Mucosa of descending colon (tissue), 3 donors: Measurements from ENCODE around the gene MICA. TPM values are rescaled to one million over a fixed set of nuclear protein-coding genes. Genes with fewer than 3 reads are reported as not detected.

Experiments used
- ATAC-seq: fragments of 200-7000 bp; cut with Tn5 transposase; one replicate; pipeline ENCODE4 v1.9.1; 2020; ENCODE audit warnings: mild to moderate bottlenecking, moderate library complexity
- DNase-seq, 3 donors: peaks; one replicate each; pipeline ENCODE4 v3.0.0-alpha.2; 2020
- H3K36me3 ChIP-seq: fragments of 200-600 bp; one replicate; pipeline ENCODE4 v1.8.0; 2021; ENCODE audit warnings: low read depth, mild to moderate bottlenecking
- H3K4me1 ChIP-seq: fragments of 200-600 bp; one replicate; pipeline ENCODE4 v1.8.0; 2021; ENCODE audit warnings: low read depth, mild to moderate bottlenecking
- H3K4me3 ChIP-seq: fragments of 200-600 bp; one replicate; pipeline ENCODE4 v1.8.0; 2021; ENCODE audit warnings: mild to moderate bottlenecking
- H3K9me3 ChIP-seq: fragments of 200-600 bp; one replicate; pipeline ENCODE4 v1.8.0; 2021; ENCODE audit warnings: mild to moderate bottlenecking
- intact Hi-C, 2 donors: fragments of 100-400 bp; cut with DNase I in 1 of 2; cut with micrococcal nuclease in 1 of 2; formaldehyde crosslinking; loops; one replicate each; pipeline versions ENCODE4 v1.11.0 to v1.11.1; 2022; cut with DNase I, micrococcal nuclease
- total RNA-seq, 3 donors: library from RNA; stranded (reverse); fragmentation: NEBNext Ultra II Directional in 2 of 3; extraction: Animal tissue kit (Norgen Biotek cat#: 25700) in 2 of 3; gene quantifications; one replicate each; pipeline versions ENCODE4 v1.2.1 to v1.2.4, GENCODE V29; 2021 to 2023
- TF ChIP-seq, protein P1 (sequence below): fragments of 200-600 bp; IDR thresholded peaks from one replicate; pipeline ENCODE4 v1.8.0; 2022; ENCODE audit warnings: antibody characterized with exemption, mild to moderate bottlenecking
- donor health status: DM: no; HTN: no; CAD: no; lungs with moderate emphysema.
- donor health status: DM: no; HTN: no; CAD: no.
- donor health status: DM: no; HTN: yes; CAD: no.

The MICA gene
- total RNA-seq, 3 donors from 2014 or later, result 18.1 to 24.2 (median 20.7) TPM

- intact Hi-C loops, result loop anchor here in 1 of 2 donors (10.0 kb wide), 1 partner anchor 168 kb away; no protein-coding TSS in a partner anchor
- TF ChIP-seq, protein P1, sequence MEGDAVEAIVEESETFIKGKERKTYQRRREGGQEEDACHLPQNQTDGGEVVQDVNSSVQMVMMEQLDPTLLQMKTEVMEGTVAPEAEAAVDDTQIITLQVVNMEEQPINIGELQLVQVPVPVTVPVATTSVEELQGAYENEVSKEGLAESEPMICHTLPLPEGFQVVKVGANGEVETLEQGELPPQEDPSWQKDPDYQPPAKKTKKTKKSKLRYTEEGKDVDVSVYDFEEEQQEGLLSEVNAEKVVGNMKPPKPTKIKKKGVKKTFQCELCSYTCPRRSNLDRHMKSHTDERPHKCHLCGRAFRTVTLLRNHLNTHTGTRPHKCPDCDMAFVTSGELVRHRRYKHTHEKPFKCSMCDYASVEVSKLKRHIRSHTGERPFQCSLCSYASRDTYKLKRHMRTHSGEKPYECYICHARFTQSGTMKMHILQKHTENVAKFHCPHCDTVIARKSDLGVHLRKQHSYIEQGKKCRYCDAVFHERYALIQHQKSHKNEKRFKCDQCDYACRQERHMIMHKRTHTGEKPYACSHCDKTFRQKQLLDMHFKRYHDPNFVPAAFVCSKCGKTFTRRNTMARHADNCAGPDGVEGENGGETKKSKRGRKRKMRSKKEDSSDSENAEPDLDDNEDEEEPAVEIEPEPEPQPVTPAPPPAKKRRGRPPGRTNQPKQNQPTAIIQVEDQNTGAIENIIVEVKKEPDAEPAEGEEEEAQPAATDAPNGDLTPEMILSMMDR, result no peak
- Histone ChIP-seq H3K36me3 (no peaks in the 10 kb centered on the region), H3K9me3 (no peaks in the 10 kb centered on the region), H3K4me3 (no peak overlapping the region), H3K4me1 (no peaks in the 10 kb centered on the region)
- DNase-seq, result no peak
- no peak for ATAC-seq
Observed at GRCh38 chr6:31362751-31363150, 40.6 kb upstream of the MICA start.

DNA sequence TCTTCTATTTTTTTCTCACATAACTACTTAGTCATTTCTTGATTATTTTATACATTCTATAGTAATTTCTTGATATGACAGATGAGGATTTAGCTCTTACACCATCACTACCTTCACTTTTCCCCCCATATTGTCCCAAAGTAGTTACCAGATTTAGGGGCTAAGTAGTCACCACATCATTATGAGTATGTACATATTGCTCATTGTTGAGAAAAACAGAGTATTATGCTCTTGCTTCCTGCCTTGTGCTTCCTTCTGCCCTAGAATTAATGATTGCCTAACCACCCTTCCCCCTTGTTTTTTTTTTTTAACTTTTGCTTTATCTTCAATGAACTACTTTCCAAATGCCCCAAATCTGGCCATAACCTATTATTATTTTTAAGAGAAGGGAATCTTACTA is 39.6 kb upstream of the MICA start:
- intact Hi-C loops, result loop anchor here in 1 of 2 donors (10.0 kb wide), 1 partner anchor 169 kb away; no protein-coding TSS in a partner anchor
- Histone ChIP-seq H3K4me3 (no peak overlapping the region), H3K36me3 (no peaks in the 10 kb centered on the region), H3K9me3 (no peaks in the 10 kb centered on the region), H3K4me1 (no peaks in the 10 kb centered on the region)
- TF ChIP-seq, protein P1, result no peak
- ATAC-seq, result no peak
- DNase-seq, result no peak

- ATAC-seq, result no peak
- TF ChIP-seq, protein P1, result no peak
- intact Hi-C loops, result loop anchor here (5.0 to 10.0 kb wide), 3 partner anchors 169 to 229 kb away; partner anchors contain the start of gene PSORS1C2 (in 1 of the 2)
- H3K4me1 ChIP-seq, result no peaks in the 10 kb centered on the region
- H3K9me3 ChIP-seq, result no peaks in the 10 kb centered on the region
- H3K36me3 ChIP-seq, result no peaks in the 10 kb centered on the region
- DNase-seq, result no peak
- no peak overlapping the region for H3K4me3 ChIP-seq
Observed at GRCh38 chr6:31365864-31366263, 37.5 kb upstream of the MICA start.

DNA sequence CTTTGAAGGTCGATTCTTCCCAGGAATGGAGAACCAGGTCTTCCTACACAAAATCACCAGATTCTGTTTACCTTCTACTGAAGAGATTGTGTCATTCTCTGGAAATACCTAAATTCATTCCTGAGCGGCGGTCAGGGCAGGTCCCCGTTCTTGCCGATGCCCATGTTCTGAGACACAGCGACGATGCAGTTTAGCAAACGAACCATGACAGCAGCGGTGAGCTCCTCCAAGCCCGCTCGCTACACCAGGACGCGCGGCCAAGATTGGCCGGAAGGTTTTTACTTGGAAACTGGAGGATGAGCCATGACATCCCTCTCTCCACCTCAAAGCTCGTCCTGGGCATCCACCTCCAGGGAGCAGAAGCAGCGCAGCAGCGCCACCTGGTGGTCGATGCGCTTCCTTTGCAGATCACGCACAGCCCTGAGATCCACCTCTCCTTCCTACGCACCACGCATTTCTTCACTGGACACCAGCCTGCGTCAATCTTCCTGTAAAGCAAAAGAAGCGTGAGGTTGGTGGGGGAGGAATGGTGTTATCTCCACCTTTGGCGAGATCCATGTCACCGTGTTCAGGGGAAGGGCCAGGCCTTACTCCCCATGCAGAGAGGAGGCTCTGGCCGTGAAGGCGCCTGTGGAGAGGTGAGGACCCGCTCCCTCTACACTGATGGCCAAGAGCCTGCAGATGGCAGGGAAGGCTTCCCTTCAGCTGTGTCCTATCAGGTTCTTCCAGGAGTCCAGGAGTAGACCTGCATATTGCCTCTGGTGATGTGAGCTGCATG is 36.5 kb upstream of the MICA start:
- ATAC-seq (peak; percentile 100), DNase-seq (peak; percentile 86 to 92 (median 88))
- intact Hi-C loops, result loop anchor here (5.0 to 10.0 kb wide), 3 partner anchors 170 to 230 kb away; partner anchors contain the start of gene PSORS1C2 (in 1 of the 2)
- H3K9me3 ChIP-seq, result no peaks in the 10 kb centered on the region
- no peaks in the 10 kb centered on the region for H3K4me1 ChIP-seq
- no peak overlapping the region for H3K4me3 ChIP-seq
- TF ChIP-seq, protein P1, result peak; percentile 87
- no peaks in the 10 kb centered on the region for H3K36me3 ChIP-seq

- Histone ChIP-seq H3K4me3 (no peak overlapping the region), H3K4me1 (no peaks in the 10 kb centered on the region), H3K9me3 (no peaks in the 10 kb centered on the region), H3K36me3 (no peaks in the 10 kb centered on the region)
- DNase-seq (no peak), ATAC-seq (no peak)
- intact Hi-C loops, result loop anchor here (5.0 to 10.0 kb wide), 3 partner anchors 171 to 231 kb away; partner anchors contain the start of gene PSORS1C2 (in 1 of the 2)
- TF ChIP-seq, protein P1, result no peak
Observed at GRCh38 chr6:31368461-31368860, 34.9 kb upstream of the MICA start.
